DOHH2 (cell line): ENCODE data around the gene CSF3.

Experiments used
- H3F3A ChIP-seq: fragments of 200-600 bp; sonication (generic), shearing (Covaris generic); 2 replicates; pipeline ENCODE4 v1.6.0; 2016; ENCODE audit warnings: antibody characterized with exemption, mild to moderate bottlenecking; ENCODE audit not compliant: control insufficient read depth, insufficient read depth
- H3K27ac ChIP-seq: fragments of 200-600 bp; sonication (generic); 2 replicates; pipeline ENCODE4 v1.5.1; 2014; ENCODE audit warnings: low read depth, mild to moderate bottlenecking, low read length, moderate library complexity
- H3K27me3 ChIP-seq: fragments of 200-600 bp; sonication (generic); 2 replicates; pipeline ENCODE4 v1.6.1; 2014; ENCODE audit warnings: mild to moderate bottlenecking, low read length, mixed read lengths; ENCODE audit not compliant: control insufficient read depth
- H3K36me3 ChIP-seq: fragments of 200-600 bp; sonication (generic); 2 replicates; pipeline ENCODE4 v1.6.1; 2014; ENCODE audit warnings: mild to moderate bottlenecking, low read length, moderate library complexity, mixed read lengths; ENCODE audit not compliant: control insufficient read depth
- H3K4me1 ChIP-seq: fragments of 200-600 bp; sonication (generic); 2 replicates; pipeline ENCODE4 v1.6.1; 2014; ENCODE audit warnings: mild to moderate bottlenecking, low read length, mixed read lengths; ENCODE audit not compliant: control insufficient read depth
- H3K4me2 ChIP-seq: fragments of 200-600 bp; sonication (generic); 2 replicates; pipeline ENCODE4 v1.6.0; 2014; ENCODE audit warnings: mild to moderate bottlenecking, low read length, moderate library complexity
- H3K4me3 ChIP-seq: fragments of 200-600 bp; sonication (generic); 2 replicates; pipeline ENCODE4 v1.5.1; 2014; ENCODE audit warnings: mild to moderate bottlenecking, low read length, mixed read lengths
- H3K79me2 ChIP-seq: fragments of 200-600 bp; sonication (generic); 2 replicates; pipeline ENCODE4 v1.6.1; 2014; ENCODE audit warnings: mild to moderate bottlenecking, low read length, mixed read lengths; ENCODE audit not compliant: control insufficient read depth
- H3K9me2 ChIP-seq: fragments of 200-600 bp; sonication (generic); replicated peaks from 2 replicates; pipeline ENCODE4 v1.6.1; 2014; ENCODE audit warnings: mild to moderate bottlenecking, low read length, mixed read lengths; ENCODE audit not compliant: control insufficient read depth
- H3K9me3 ChIP-seq: fragments of 200-600 bp; sonication (generic); 2 replicates; pipeline ENCODE4 v1.6.1; 2014; ENCODE audit warnings: antibody characterized with exemption, low read length, mixed read lengths; ENCODE audit not compliant: control insufficient read depth, insufficient read depth
- H4K20me1 ChIP-seq: fragments of 200-600 bp; sonication (generic); 2 replicates; pipeline ENCODE4 v1.6.0; 2014; ENCODE audit warnings: low read depth, mild to moderate bottlenecking, antibody characterized with exemption, low read length, moderate library complexity; ENCODE audit not compliant: control insufficient read depth, insufficient read depth
- CTCF ChIP-seq: fragments of 200-600 bp; sonication (generic); IDR thresholded peaks from one replicate; pipeline ENCODE4 v1.5.1; 2014; ENCODE audit warnings: antibody characterized with exemption, mild to moderate bottlenecking, low read depth, low read length; ENCODE audit not compliant: poor library complexity, severe bottlenecking
- EZH2phosphoT487 ChIP-seq: fragments of 200-600 bp; sonication (generic); IDR thresholded peaks from 2 replicates; pipeline ENCODE4 v1.6.1; 2017; ENCODE audit warnings: borderline replicate concordance, mild to moderate bottlenecking, antibody characterized with exemption, low read length, moderate library complexity, mixed read lengths

Gene CSF3

DNA sequence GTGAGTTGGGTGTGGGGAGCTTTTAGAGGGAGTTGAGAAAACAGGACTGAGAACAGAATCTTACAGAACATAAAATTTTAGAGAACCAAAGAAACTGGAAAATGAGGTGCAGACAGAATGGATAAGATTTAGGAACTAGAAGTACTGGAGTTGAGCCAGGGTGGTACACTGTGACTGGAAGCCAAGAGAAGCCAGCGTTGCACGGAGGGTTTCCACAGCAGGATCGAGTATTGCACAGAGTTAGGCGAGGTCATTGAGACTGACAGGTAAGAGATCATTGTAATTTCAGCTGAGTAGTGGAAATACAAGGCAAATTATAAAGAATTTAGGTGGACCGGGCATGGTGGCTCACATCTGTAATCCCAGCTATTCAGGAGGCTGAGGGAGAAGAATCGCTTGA lies 45.9 kb upstream of the CSF3 start:
- Histone ChIP-seq H3K27me3 (peaks cover 27% of the 10 kb centered on the region), H3K36me3 (no peaks in the 10 kb centered on the region), H4K20me1 (no peaks in the 10 kb centered on the region), H3K4me2 (no peak overlapping the region), H3K27ac (no peak overlapping the region), H3K4me3 (no peak overlapping the region), H3K79me2 (no peaks in the 10 kb centered on the region), H3K9me3 (no peaks in the 10 kb centered on the region), H3K9me2 (no peaks in the 10 kb centered on the region), H3K4me1 (peaks cover 17% of the 10 kb centered on the region), H3F3A (no peaks in the 10 kb centered on the region)
- TF ChIP-seq EZH2phosphoT487 (no peak), CTCF (no peak)

DNA sequence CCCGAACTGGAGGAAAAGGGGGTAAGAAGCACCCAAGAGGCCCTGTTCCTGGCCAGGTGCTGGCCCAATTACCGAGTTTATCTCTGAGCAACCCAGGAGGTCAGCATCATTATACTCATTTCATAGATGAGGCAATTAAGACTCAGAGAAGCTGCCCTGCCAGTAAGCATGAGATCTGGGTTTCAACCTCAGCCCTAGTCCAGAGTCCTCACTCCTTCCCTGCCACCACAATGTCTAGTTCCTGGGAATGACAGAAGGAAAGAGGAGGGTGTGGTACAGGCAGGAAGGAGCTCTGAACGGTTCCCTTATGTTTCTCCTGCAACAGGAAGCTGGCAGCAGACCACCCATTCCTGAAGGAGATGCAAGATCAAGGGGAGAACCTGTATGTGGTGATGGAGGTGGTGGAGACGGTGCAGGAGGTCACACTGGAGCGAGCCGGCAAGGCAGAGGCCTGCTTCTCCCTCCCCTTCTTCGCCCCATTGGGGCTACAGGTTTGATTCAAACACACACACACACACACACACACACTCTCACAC lies 45.0 kb upstream of the CSF3 start:
- Histone ChIP-seq H3K4me1 (peaks cover 17% of the 10 kb centered on the region), H3K36me3 (no peaks in the 10 kb centered on the region), H3K9me2 (no peaks in the 10 kb centered on the region), H4K20me1 (no peaks in the 10 kb centered on the region), H3K9me3 (no peaks in the 10 kb centered on the region), H3K4me2 (no peak overlapping the region), H3F3A (no peaks in the 10 kb centered on the region), H3K79me2 (no peaks in the 10 kb centered on the region), H3K4me3 (no peak overlapping the region), H3K27me3 (peaks cover 27% of the 10 kb centered on the region), H3K27ac (no peak overlapping the region)
- TF ChIP-seq CTCF (no peak), EZH2phosphoT487 (no peak)

- H3F3A ChIP-seq, result no peaks in the 10 kb centered on the region
- H3K9me2 ChIP-seq, result no peaks in the 10 kb centered on the region
- TF ChIP-seq CTCF (no peak), EZH2phosphoT487 (no peak)
- H3K4me3 ChIP-seq, result no peak overlapping the region
- no peaks in the 10 kb centered on the region for H3K9me3 ChIP-seq
- peaks cover 17% of the 10 kb centered on the region for H3K4me1 ChIP-seq
- H3K27me3 ChIP-seq, result peaks cover 29% of the 10 kb centered on the region
- no peak overlapping the region for H3K27ac ChIP-seq
- H3K4me2 ChIP-seq, result no peak overlapping the region
- H3K79me2 ChIP-seq, result no peaks in the 10 kb centered on the region
- H4K20me1 ChIP-seq, result no peaks in the 10 kb centered on the region
- H3K36me3 ChIP-seq, result no peaks in the 10 kb centered on the region
These were observed 44.1 kb upstream of the CSF3 start for GRCh38 chr17:39971076-39971603.
